EH (cell line): Measurements from ENCODE around the gene DNM3.
A peak's percentile ranks its signal among the peaks of the same experiment; 100 is the strongest.
"Not testable (repeated sequence)": the region's sequence is repeated elsewhere in the genome, so short reads cannot be mapped to it uniquely, and the experiment has no call there.

ENCODE experiments used
- DNase-seq: peaks from one replicate; pipeline ENCODE4 v3.0.0-alpha.2; 2015; ENCODE audit warnings: low read depth

Gene DNM3

DNA sequence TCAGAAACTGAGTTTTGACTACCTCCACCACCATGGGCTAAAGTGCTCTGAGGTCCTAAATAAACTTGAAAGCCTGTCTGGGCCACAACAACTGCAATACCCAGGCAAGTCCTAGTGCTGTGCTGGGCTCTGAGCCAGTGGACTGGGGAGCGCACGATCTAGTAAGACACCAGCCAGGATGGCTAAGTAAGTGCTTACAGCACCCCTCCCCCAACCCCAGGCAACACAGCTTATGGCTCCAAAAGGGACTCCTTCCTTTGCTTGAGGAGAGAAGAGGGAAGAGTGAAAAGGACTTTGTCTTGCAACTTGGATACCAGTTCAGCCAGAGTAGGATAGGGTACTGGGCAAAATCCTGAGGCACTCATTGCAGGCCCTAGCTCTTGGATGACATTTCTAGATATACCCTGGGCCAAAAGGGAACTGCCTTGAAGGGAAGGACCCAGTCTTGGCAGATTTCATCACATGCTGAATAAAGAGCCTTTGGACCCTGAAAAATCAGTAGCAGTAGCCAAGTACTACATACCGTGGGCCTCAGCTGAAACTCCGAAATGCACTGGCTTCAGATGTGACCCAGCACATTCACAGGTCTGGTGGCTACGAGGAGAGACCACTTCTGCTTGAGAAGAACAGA lies 580.8 kb downstream of the DNM3 start:
- DNase-seq = no peak

GRCh38 chr1:172423336-172423735 lies 582.0 kb downstream of the DNM3 start:
- DNase-seq = no peak

GRCh38 chr1:172425339-172425738 lies 584.0 kb downstream of the DNM3 start:
- DNase-seq = no peak

DNA sequence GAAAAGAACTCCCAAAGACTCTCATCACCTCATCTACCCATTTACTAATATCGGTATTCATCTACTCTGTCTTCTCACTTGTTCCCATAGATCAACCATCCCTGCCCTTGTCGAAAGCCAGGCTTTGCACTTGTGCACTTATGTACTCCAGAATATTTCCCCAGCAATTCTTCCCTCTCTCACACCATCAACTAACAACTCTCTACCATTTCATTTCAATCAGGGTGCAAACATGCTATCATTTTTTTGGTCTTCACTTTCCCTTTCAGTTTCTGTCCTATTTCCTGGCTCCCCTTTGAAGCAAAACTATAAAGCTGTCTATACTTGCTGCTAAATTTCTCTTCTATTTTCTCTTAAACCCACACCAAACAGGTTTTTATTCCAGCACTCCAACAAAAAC lies 585.9 kb downstream of the DNM3 start:
- no peak for DNase-seq

DNA sequence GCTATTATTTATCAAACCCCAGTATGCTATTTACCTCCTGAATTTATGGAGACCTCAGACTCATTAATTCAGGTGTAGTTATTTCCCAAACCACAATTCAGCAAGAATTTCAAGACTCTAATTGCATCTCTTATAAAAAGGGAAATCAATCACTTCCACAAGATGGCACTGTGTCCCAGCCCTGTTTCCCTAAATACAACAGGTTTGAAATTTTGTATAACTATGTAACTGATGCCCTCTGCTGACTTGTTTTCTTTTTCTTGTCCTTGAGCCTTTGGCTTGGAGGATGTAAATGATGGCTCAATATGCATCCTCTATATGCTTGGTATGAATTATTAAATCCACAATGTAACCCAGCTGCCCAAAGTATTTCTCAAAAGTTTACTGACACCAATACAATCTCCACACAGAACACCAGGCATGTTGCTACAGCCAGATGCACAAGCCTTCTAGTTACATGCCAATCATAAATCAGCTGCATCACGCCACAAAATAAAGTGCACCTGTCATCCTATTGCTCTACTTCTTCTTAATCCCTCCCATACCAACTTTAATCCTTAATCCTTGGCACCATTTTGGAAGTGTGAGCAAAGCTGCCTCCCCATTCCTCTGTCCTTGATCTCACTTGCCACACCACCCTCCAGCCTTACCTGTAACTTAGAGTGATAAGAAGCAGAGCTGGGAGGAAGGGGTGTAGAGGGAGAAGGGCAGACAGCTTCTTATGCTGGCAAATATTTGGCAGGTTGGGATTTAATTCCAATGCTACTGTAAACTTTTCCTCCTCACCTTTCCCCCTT lies 588.2 kb downstream of the DNM3 start:
- peak; percentile 71 for DNase-seq

DNA sequence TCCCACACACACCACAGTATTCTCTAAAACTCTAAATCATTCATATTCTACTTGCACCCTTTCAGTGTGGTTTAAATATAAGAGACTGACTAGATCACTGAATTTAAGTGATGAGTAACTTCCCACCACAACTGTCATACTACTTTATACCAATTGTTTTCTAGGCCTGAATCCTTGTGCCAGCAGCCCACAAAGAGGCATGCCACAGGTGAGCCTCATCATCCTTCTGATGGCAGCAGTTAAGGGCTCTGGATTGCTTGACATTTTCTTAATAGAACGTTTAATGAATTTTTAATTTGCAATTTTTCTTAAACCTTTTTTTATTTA lies 588.8 kb downstream of the DNM3 start:
- DNase-seq = no peak

GRCh38 chr1:172431204-172431603 lies 589.9 kb downstream of the DNM3 start:
- DNase-seq = no peak

GRCh38 chr1:172431721-172432192 lies 590.5 kb downstream of the DNM3 start:
- DNase-seq = no peak

- not testable (repeated sequence) for DNase-seq
These were observed 595.9 kb downstream of the DNM3 start for GRCh38 chr1:172437183-172437582.

DNA sequence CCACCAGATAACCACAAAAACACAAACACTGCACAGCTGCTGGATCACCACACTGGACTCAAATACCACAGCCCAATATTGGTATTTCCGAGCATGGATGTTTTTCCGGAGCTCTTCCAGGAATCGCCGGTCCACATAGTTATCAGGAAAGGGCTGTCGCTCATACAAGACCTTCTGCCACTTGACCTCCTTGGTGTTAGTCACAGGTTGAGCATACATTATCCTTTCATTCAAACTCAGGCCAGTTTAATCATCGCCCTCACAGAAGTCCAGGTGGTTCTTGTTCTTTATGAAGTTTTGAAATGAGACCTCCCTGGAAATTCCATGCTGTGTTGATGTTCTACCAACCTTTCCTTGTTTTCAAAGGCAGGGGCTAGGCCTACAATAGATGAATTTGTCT lies 601.1 kb downstream of the DNM3 start:
- no peak for DNase-seq

DNA sequence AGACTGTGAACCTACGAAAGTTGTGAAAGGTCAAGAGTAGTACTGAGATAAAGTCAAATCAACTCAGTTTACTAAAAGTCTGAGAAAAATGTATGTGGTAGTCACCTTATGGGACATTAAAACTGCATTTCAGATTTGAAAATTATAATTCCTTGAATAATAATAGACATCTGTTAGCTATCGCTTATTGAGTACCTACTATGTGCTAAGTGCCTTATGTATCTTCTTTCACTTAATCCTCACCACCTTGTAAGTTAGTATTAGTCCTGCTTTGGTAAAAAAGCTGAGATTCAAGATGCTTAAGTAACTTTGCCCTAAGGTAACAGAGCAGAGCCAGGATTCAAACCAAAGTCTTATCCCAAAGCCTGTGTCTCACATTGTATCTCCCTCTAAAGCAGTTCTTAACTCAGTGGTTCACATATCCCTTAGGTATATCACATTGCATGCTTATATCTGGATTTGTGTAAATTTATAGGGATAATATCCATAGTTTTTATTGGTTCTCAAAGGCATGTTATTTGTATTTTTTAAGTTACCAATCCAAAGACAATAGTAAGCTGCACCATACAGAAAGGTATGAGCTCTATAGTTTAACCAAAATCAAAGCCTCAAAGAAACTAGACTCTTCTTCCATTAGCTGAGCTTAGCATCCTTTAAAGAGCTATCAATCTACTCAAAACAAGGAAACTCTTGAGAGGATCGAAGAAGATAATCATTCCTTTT lies 601.7 kb downstream of the DNM3 start:
- DNase-seq = no peak

DNA sequence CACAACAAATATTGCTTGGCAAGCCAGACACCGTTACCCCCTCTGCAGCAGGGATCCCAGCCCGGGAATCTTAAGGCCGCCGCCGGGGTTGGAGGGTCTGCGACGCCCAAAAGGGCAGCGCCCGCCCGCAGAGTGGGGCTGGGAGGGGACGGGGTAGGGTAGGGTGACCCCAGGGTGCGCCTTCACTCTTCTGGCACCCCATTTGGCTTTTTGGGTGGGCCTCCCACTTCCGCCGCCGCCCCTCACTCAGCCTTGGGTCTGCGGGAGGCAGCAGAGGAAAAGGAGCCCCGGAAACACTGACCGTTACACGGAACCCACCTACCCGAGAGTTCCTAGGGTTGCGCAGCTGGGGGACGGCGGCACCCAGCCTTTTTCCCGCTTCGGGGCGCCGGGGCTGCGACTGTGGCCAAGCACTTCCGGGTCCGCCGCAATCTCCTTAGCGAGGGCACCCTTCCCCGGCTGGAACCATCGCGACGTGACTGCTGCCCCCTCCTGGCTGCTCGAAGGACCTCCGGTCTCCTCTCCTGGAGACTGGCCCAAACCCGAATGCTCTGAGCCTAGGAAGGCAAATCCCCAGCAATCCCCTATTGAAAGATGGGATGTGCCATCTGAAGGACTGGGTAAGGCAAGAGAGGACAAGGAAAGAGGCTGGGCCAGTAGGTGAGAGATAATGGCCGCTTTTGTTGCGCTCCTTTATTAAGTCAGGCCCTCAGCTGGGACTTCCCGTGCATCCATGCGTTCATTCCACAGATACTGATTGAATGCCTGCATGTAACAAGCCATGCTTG lies 602.6 kb downstream of the DNM3 start, which contains the start of gene PIGC:
PIGC (minus strand) TSS at position 404 of the 788 bp plus-strand sequence. CDS start 1,447 bp downstream, outside the sequence.
- peak; percentile 88 for DNase-seq

DNA sequence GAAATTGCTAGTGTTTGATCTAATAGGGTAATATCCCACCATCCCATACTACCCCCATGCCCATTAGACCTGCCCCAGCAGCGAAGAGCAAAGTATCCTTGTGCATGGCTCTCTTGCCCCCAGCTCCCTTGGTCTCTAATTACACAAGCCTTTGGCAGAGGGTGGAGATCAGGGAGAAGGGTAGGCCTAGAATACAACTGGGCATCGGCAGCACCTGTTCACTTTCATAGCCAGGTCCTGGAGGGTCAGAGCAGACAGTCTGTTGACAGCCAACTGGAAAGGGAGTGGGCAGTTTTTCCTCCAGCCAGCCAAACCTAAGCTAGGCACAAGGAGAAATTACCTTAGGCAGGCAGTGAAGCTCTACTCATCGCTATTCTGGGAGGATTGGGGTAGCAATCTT lies 605.2 kb downstream of the DNM3 start:
- DNase-seq = no peak

DNA sequence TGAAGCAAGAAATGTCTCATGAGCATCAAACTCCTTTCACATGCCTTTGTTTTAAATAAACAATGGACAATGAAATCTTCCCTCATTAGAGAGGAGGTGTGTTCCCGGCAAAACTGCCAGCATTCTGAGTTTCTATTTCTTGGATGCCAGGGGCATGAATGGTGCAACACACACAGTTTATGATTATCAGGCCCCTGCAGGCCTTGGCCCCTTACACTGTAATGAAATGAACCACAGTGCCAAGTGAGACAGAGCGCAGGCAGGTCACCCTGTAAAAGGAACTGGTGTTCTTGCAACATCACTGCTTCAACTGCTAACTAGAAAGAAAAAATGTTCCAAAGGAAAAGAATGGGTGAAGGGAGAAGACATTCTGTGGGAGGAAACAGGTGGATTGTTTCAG lies 606.3 kb downstream of the DNM3 start:
- DNase-seq = no peak

DNA sequence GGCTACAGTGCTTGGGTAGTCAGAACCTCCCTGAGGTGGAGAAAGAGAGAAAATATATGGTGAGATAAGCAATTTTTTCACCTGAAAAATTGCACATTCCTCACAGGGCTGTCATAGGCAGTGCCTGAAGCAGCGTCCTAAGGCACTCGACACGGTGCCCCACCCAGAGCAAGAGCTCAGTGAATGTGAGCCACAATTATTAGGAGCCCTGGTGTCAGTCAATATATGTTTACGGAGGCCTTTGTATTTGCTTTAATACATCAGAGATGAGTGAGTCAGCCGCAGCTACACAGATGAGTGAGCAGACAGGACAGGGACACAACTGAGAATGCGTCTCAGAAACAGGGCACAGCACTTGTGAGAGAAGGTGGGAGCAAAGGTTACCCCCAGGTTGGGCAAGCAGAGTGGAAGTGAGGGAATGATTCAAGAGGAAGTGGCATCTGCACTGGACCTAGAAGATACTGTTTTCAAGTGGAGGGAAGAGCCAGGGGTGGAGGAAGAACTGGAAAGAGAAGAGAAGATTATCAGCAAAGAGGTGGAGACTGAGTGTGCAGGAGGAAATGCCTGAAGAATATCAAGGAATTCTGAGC lies 607.8 kb downstream of the DNM3 start:
- DNase-seq = no peak

- DNase-seq = peak; percentile 71
These were observed 608.6 kb downstream of the DNM3 start for GRCh38 chr1:172449585-172450523.

GRCh38 chr1:172450524-172450885 lies 609.2 kb downstream of the DNM3 start:
- DNase-seq = no peak

GRCh38 chr1:172451002-172451443 lies 609.7 kb downstream of the DNM3 start:
- DNase-seq = peak; percentile 41

DNA sequence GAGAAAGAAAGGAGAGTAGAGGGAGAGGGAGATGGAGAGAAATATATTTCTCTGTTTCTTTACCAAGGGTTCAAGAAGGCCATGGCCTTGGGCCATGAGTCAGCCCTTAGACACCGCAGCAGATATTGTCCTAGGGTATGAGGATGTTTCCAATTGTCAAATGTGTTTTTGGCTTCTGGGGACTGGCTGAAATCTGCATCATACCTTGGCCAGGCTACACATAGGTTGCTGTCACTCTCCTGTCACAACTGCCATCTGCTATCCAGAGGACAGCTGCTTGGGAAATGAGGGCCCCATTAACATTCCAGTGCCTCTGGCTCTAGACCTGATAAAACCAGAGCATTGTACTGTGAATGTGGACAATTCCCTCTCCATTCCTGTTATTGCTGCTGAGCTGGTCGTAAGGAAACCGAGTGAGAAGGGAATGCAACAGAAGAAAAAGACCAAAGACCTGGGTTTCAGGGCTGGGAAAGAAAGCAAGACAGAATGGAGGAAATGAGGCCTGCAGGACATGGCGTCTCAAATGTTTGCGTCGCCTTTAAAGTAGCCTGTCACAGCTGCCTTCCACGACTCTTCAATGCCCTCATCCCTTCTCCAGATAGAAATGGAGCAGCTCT lies 611.3 kb downstream of the DNM3 start:
- no peak for DNase-seq

DNA sequence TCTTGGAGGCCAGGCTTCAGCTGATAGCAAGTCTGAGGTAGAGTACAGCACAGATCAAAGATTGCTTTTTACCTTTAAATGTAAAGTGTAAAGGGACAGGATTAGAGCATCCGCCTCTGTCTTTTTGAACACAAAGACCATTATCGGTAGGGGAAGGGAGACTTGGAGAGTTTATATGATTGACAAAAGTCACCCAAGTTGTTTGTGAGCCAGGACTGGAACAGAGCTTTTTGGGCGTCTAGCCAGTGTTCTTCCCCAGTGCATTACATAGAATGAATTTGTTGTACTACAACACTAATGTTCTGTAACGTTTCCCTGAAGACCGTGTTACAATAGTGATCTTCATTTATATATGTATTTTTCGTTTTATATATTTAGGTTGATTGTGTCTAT lies 611.9 kb downstream of the DNM3 start:
- no peak for DNase-seq
